Dermis microvascular lymphatic vessel endothelial cell (primary cell): Measurements from ENCODE around the gene GPANK1. TPM values are rescaled to one million over a fixed set of nuclear protein-coding genes. Genes with fewer than 3 reads are reported as not detected.

Experiments used
- DNase-seq, 2 donors: peaks; one replicate each; pipeline versions ENCODE4 v3.0.0 to v3.0.0-alpha.2; 2010; ENCODE audit warnings: low read depth in 2 of 2
- total RNA-seq: library from RNA; depleted of rRNA; stranded (reverse); fragments of >200 nt; gene quantifications from 2 replicates; pipeline ENCODE4 v1.2.1, GENCODE V29; 2014

GPANK1 gene
- total RNA-seq, 1 donor from 2014 or later, result 9.0 TPM

DNA sequence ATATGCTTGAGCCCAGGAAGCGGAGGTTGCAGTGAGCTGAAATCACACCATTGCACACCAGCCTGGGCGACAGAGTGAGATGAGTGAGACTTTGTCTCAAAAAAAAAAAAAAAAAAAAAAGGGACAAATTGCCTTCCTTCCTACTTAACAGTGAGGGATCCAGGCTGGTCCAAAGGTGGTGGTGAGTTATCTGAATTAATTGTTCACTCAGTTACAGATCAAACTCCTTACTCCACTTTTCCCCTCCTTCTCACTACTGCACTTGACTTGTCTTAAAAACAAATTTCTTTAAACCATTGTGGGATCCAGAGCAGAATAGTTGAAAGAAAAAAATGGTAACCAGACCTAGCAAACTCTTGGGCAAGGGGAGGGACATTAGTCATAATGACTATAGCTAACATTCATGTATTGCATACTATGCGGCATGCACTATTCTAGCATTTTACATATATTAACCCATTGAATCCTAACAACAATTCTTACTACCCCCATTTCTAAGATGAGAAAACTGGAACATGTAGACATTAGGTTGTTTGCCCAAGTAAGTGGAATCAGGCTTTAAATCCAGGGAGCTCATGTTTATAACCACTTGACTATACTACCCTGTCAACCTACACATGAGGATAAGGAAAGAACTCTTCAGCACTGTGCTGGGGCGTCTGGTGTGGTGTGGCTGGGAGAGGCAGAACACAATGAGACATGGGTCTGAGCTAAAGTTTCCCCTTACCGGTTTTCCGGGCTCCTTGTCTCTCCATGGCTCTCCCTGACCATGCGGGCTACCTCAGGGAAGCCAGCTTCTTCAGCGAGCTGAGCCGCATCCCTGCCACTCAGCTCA, 1.5 kb downstream of the GPANK1 start:
- DNase-seq, result no peak

- no peak for DNase-seq
Observed at GRCh38 chr6:31662124-31662723, 2.6 kb downstream of the GPANK1 start.

GRCh38 chr6:31661262-31662123, 3.3 kb downstream of the GPANK1 start:
- no peak for DNase-seq

DNA sequence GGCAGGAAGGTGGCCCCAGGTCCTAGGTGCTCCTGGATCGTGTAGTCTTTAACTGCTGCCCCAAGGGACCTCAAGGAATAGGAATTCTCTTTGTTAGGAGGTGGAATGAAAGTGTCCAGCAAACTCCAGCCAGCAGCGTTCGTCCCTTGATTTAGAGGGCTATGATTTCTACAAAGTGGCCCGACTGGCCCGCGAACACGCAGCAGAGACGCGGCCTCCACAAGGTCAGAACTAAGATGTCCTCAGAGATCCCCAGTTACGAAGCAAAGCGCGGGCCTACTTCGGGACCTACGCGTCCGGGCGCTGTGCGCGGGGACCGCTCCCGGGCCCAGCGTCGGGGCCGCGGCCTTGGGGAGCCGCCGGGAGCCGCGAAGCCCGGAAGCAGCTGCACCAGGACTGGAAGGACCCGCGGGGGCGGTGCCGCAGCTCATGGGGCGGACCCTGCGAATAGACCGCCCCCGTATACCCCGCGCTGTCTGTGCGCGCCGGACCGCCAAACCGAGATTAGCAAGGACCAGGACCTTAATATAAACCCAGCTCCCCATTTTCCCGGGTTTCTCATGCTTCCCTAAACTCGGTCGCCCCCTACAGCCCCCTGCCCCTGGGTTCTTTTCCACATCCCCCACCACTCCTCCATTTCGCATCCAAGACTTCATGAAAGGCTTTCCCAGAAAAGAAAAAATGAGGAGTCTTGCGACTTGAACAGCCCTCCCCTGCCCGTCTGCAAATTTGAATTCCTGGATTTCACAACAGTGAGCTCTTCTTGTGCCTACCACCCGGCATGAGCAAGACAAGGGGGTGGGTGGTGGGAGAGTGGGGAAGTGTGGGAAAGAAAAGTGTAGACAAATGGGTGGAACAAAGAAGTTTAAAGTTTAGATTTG, 4.2 kb downstream of the GPANK1 start, which contains the start of gene C6orf47:
Gene C6orf47, minus strand, starts transcription at position 398 of the 881 bp plus-strand sequence. CDS start 831 bp downstream, outside the sequence.
- DNase-seq, result peak; percentile 63 to 88

GRCh38 chr6:31659649-31660380, 5.0 kb downstream of the GPANK1 start:
- DNase-seq, result peak in 1 of 2 donors; percentile 37

DNA sequence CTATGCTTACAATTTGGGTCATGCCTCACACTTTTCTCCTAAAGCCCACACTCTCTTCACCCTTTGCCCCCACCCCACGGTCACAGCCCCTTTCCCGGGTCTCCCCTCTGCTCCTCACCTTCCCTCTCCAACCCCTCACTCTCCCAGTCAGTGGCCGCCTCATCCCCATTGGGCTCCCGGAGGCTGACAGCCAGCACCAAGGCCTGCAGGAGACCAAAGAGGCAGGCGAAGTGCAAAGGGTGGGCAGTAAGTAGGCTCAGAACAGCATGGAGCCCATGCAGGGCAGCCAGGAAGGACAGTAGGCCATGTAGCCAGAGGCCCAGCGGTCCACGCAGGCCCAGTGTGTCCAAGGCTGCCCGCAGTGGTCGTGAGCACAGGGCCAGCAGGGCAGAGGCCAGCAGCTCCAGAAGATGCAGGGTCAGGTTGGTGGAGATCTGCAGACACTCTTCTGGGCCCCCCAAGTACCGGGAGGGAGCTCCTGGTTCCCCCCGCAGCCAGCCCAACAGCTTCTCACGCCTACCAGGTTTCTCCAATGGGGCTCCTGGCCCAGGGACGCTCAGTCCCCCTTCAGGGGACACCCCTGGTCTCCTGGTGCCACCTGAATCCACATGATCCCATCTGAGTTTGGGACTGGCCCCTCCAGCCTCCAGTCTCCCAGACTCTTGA, 5.7 kb downstream of the GPANK1 start:
- DNase-seq, result no peak

DNA sequence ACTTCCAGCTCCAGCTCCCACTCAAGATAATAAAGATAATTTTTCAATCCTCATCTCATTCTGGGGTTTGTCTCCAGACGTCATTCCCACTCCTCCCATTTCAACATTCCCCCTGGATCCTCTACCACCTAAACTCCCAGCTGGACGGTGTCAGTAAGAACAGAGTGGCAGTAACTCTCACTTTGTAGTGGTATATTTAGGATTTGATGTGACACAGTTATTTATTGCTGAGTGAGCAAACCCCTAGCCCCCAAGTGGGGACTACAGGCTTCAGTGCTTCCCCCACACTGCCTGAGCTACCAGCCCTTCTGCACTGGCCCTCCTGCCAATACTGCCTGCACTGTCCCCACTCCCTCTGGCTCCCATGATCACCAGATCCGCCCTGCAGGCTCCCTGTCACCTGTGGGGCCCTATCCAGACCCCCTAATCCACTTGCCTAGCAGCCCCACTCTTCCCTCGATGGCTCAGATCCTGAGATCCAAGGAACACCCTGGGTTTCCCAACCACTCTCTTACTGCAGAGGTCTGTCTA, 6.6 kb downstream of the GPANK1 start:
- no peak for DNase-seq

DNA sequence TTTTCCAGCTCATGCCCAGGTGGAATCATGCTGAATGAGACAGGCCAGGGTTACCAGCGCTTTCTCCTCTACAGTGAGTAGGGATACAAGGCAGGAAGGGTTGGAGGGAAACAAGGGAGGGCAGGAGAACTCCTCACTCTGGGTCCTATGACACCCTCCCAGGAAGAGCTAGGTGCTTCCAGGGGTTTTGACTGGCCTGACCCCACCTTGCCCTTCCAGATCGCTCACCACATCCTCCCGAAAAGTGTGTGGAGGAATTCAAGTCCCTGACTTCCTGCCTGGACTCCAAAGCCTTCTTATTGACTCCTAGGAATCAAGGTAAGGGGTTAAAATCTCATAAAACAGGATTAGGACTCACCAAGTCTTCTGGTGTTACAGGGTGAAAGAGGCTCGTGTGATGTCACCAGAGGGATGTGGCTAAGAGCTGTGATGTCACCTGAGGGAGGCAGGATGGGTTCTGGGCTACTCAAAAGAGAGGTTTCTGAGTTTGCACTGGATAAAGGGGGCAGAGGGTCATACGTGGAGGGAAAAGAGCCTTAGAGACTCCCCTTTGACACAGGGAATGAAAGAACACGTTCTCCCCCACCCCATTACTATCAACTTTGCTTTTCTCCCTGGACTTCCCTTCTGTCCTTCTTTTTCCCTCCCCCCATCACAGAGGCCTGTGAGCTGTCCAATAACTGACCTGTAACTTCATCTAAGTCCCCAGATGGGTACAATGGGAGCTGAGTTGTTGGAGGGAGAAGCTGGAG, 7.2 kb downstream of the GPANK1 start:
- DNase-seq, result no peak

DNA sequence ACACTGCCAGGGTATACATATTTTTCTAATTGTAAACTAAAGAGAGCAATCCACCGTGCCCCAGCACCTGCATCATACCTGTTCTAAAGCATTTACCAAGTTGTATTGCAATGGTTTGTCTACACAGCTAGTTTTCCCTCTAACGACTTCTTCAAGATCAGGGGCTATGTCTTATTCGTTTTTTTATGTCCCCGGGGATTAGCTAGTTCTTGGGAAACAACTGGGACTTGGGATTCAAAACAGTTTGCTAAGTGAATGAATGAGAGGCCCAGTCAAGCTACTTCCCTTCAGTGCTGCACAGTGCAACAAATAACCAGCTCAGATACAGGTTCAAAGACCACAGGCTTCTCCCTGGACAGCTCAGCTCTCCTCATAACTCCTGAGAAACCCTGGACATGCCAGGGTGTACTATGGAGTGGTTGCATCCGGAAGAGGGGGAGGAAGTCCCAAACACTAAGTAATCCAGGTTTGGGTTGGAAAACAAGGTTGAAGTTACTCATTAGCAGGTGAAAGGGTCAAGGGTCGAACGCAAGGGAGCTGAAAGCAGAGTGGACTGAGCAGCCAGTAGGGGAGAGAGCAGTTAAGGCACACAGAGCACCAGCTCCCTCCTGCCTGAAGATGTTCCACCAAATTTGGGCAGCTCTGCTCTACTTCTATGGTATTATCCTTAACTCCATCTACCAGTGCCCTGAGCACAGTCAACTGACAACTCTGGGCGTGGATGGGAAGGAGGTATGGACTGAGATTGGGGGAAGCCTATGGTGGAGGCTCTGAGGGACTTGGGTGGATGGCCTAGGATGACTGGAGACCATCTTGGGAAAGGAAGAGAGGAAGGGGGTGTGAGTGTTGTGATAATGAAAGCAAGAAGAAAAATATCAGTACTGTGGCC, 9.2 kb downstream of the GPANK1 start, which contains the start of gene APOM:
Gene APOM, plus strand, starts transcription at position 546 of the 889 bp plus-strand sequence. Its CDS starts 73 bp downstream, at position 619.
- no peak for DNase-seq

GRCh38 chr6:31654574-31655348, 10.0 kb downstream of the GPANK1 start:
- DNase-seq, result no peak

DNA sequence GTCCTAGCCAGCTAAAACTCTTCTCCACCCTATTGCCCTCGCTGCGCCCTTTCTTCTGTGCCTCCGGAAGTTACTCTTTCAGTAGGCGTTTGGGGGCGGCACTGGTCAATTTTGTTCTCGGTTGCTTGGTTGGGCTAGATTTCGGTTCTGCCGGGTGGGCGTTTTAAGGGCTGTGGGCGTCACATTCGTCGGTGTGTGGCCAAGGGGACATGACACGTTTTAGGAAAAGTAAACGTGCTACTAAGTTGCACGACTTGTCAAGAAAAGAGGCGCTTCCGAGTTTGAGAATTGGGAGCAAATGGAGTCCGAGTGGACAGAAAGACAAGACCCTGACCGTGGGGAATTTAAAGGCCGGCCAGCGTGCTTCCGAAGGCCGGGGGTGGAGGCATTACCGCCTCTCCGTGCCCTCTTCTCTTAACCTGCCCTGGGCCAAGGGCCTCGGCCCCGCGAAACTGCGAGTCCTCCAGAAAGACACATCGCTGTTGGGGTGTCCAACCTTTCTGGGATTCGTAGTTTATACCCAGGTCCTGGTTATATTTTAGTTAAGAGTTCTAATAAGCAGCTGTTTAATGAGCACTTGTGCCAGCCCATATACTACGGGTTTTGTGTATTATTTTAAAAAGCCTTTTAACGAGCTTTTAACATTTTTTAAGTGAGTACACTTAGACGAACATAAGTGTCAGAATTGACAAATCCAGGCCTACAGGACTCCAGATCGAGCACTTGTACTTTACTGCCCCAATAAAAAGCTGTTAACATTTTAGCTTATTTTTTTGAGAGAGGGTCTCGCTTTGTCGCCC, 11.7 kb downstream of the GPANK1 start:
- peak; percentile 87 to 93 for DNase-seq

- peak; percentile 92 to 93 for DNase-seq
Observed at GRCh38 chr6:31651602-31652191, 13.1 kb downstream of the GPANK1 start.

DNA sequence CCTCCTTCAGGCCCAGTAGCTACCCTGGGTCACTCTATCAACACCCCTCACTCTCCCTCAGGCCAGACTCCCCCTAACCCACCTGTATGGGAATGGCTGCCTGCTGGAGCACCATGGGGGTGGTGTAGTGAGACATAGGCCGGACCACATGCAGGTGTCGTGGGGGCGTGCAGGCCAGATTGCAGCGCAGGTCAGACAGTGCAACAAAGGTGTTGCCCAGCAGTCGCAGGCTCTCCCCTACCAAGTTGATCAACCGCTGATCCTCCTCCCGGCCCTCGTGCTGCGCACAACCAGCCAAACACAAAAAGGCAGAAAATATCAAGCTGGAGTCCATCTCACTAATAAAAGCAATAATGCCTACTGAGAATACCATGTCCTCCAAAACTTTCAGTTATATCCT, 19.5 kb downstream of the GPANK1 start:
- DNase-seq, result no peak

- DNase-seq, result no peak
Observed at GRCh38 chr6:31643818-31644454, 20.9 kb downstream of the GPANK1 start.
